Mucosa of descending colon (tissue), 3 donors: ENCODE data around the gene BDKRB2. TPM values are rescaled to one million over a fixed set of nuclear protein-coding genes. Genes with fewer than 3 reads are reported as not detected.

Source experiments
- ATAC-seq: fragments of 200-7000 bp; cut with Tn5 transposase; one replicate; pipeline ENCODE4 v1.9.1; 2020; ENCODE audit warnings: mild to moderate bottlenecking, moderate library complexity
- DNase-seq, 3 donors: peaks; one replicate each; pipeline ENCODE4 v3.0.0-alpha.2; 2020
- H3K36me3 ChIP-seq: fragments of 200-600 bp; one replicate; pipeline ENCODE4 v1.8.0; 2021; ENCODE audit warnings: low read depth, mild to moderate bottlenecking
- H3K4me1 ChIP-seq: fragments of 200-600 bp; one replicate; pipeline ENCODE4 v1.8.0; 2021; ENCODE audit warnings: low read depth, mild to moderate bottlenecking
- H3K4me3 ChIP-seq: fragments of 200-600 bp; one replicate; pipeline ENCODE4 v1.8.0; 2021; ENCODE audit warnings: mild to moderate bottlenecking
- H3K9me3 ChIP-seq: fragments of 200-600 bp; one replicate; pipeline ENCODE4 v1.8.0; 2021; ENCODE audit warnings: mild to moderate bottlenecking
- intact Hi-C, 2 donors: fragments of 100-400 bp; cut with DNase I in 1 of 2; cut with micrococcal nuclease in 1 of 2; formaldehyde crosslinking; loops; one replicate each; pipeline versions ENCODE4 v1.11.0 to v1.11.1; 2022; cut with DNase I, micrococcal nuclease
- total RNA-seq, 3 donors: library from RNA; stranded (reverse); fragmentation: NEBNext Ultra II Directional in 2 of 3; extraction: Animal tissue kit (Norgen Biotek cat#: 25700) in 2 of 3; gene quantifications; one replicate each; pipeline versions ENCODE4 v1.2.1 to v1.2.4, GENCODE V29; 2021 to 2023
- TF ChIP-seq, protein P1 (sequence below): fragments of 200-600 bp; IDR thresholded peaks from one replicate; pipeline ENCODE4 v1.8.0; 2022; ENCODE audit warnings: antibody characterized with exemption, mild to moderate bottlenecking
- donor health status: DM: no; HTN: no; CAD: no; lungs with moderate emphysema.
- donor health status: DM: no; HTN: no; CAD: no.
- donor health status: DM: no; HTN: yes; CAD: no.

Gene BDKRB2
- total RNA-seq, 3 donors from 2014 or later: 18.7 to 38.6 (median 25.4) TPM

DNA sequence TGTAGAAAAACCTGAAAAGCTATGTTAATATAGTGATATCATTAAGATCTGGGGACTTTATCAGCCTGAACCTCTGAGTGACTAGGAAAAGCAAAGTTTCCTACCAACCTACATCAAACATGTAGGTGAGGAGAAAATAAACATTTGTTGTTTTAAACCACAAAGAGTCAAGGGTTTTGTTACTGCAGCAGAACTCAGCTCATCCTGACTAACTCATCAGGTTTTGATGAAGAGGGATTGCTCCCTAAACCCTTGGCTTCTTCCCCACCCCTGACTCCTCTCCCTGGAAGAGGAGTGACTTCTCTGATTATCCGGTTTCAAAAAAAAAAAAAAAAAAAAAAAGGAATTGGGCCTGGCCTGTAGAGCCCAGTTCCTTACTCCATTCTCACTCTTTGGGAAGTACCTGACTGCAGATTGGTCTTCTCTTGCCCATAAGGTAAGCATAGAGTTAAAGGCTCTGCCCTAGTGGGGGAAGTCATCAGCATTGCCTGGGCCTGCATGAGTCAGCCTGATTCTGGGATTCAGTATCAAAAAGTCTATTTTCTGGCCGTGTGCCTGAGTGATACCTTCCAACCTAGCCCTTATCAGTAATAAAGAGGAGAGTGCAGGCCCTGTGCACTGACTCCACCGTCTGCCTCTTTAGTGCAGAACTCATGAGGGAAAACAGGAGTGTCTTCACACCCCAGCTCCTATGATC lies 68.3 kb downstream of the BDKRB2 start:
- Histone ChIP-seq H3K9me3 (peaks cover 6% of the 10 kb centered on the region), H3K36me3 (no peaks in the 10 kb centered on the region), H3K4me1 (peaks cover 4% of the 10 kb centered on the region), H3K4me3 (no peak overlapping the region)
- TF ChIP-seq, protein P1, sequence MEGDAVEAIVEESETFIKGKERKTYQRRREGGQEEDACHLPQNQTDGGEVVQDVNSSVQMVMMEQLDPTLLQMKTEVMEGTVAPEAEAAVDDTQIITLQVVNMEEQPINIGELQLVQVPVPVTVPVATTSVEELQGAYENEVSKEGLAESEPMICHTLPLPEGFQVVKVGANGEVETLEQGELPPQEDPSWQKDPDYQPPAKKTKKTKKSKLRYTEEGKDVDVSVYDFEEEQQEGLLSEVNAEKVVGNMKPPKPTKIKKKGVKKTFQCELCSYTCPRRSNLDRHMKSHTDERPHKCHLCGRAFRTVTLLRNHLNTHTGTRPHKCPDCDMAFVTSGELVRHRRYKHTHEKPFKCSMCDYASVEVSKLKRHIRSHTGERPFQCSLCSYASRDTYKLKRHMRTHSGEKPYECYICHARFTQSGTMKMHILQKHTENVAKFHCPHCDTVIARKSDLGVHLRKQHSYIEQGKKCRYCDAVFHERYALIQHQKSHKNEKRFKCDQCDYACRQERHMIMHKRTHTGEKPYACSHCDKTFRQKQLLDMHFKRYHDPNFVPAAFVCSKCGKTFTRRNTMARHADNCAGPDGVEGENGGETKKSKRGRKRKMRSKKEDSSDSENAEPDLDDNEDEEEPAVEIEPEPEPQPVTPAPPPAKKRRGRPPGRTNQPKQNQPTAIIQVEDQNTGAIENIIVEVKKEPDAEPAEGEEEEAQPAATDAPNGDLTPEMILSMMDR: no peak
- ATAC-seq (no peak), DNase-seq (no peak)
- intact Hi-C loops: no loop called here

DNA sequence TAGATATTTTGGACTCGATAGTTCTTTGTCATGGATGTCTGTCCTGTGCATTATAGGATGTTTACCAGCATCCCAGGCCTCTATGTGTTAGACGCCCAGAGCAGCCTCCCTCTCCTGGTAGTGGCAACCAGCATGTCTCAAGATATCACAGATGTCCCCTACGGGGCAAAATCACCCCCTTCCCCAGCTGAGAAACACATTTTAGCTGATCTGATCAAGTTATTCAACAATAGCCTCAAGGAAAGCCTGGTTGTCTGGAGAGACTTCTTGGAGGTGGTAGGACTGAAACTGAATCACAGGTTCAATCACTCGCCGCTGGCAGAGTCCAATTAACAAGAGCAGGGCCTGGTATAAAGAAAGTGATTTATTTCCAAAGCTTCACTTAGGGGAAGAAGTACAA lies 69.0 kb downstream of the BDKRB2 start:
- Histone ChIP-seq H3K36me3 (no peaks in the 10 kb centered on the region), H3K4me1 (peaks cover 4% of the 10 kb centered on the region), H3K9me3 (peaks cover 10% of the 10 kb centered on the region), H3K4me3 (no peak overlapping the region)
- no peak for DNase-seq
- TF ChIP-seq, protein P1: no peak
- intact Hi-C loops: loop anchor here in 1 of 2 donors (2.0 kb wide), 1 partner anchor 171 kb away; no protein-coding TSS in a partner anchor
- no peak for ATAC-seq

DNA sequence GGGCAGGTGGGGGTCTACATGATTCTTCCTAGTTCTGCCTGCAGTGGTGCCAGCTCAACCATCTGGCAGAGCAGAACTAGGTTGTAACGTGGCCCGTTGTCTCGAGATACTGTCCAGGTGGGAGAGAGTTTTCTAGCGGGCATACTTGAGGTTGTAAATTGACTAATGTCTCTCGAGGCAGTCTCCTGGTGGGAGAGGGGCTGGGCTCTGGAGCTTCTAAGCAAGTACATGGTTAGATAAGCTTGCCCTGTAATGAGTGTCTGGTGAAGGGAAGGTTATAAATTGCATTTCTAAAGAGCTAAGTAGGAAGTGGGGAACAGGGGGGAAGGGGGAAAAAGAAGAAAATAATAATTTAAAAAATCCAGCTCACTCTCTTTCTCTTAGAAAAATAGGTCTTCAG lies 69.5 kb downstream of the BDKRB2 start:
- intact Hi-C loops: loop anchor here in 1 of 2 donors (2.0 kb wide), 1 partner anchor 171 kb away; no protein-coding TSS in a partner anchor
- TF ChIP-seq, protein P1: no peak
- Histone ChIP-seq H3K4me1 (peaks cover 4% of the 10 kb centered on the region), H3K36me3 (no peaks in the 10 kb centered on the region), H3K9me3 (peaks cover 10% of the 10 kb centered on the region), H3K4me3 (no peak overlapping the region)
- ATAC-seq (no peak), DNase-seq (no peak)

DNA sequence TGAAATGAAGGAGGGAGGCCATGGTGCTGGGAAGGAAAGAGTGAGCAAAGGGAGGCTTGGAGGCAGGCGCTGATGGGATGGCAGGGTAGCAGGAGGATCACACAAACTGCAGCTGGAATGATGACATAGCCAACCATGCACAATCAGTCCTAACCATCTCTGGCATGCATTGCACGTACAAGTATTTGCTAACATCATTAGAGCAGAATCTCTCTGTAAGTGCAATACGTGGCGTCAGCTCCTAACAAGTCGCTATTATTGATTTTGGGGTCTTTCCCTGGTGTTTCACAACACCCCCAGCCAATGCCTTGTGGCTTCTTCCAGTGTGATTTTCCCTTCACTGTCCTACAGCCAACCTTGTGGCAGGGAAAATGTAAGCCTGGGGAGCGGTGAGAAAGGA lies 69.9 kb downstream of the BDKRB2 start:
- H3K4me3 ChIP-seq: no peak overlapping the region
- ATAC-seq (peak; percentile 7), DNase-seq (no peak)
- intact Hi-C loops: loop anchor here in 1 of 2 donors (2.0 kb wide), 1 partner anchor 172 kb away; no protein-coding TSS in a partner anchor
- H3K4me1 ChIP-seq: peaks cover 4% of the 10 kb centered on the region
- H3K36me3 ChIP-seq: no peaks in the 10 kb centered on the region
- peaks cover 10% of the 10 kb centered on the region for H3K9me3 ChIP-seq
- TF ChIP-seq, protein P1: no peak

DNA sequence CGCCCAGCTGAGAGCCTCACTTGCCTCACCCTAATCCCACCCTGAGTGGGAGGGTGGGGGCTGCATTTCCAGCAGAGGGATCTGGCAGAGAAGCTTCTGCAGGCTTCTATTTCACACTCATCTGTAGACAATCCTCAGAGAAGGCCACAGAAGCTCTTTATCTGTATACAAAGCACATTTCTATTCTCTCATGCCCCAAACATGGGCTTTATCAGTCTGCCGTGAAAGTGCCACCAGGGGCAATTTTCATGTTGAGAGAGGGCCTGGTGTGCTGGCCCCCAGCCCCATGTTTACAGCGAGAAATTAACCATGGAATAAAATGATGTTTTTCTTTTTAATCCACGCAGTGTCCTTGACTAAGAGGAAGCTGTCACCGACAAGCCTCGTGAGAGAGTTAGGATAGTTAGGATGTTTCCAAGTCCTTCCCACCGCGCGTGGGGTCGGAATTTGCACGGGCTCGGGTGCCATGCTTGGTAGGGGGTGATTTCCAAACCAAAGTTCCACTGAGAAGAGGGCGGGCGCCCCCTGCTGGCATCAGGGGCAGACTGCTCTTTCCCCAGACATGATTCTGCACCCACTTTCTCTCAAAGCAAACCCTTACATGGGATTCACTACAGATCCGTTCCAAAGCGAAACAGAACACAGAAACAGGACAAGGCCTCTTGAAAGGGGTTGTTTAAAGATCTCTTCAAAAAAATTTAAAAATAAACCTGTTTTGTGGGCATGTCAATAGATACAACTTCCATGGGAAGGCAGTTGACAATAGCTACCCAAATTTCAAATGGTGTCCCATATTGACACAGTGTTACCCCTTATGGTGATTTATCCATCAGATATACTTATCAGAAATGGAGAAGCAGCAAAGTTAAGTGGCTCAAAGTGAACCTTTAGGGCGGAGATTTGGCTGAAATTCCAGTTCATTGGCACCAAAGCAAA lies 70.8 kb downstream of the BDKRB2 start:
- intact Hi-C loops: loop anchor here (2.0 to 5.0 kb wide), 2 partner anchors 173 to 178 kb away; no protein-coding TSS in a partner anchor

More for the DNA sequence above, 70.8 kb downstream of the BDKRB2 start:
- TF ChIP-seq, protein P1: peak; percentile 82
- DNase-seq (peak in 2 of 3 donors; percentile 83 to 84), ATAC-seq (peak; percentile 71)
- Histone ChIP-seq H3K4me1 (peaks cover 4% of the 10 kb centered on the region), H3K4me3 (no peak overlapping the region), H3K36me3 (no peaks in the 10 kb centered on the region), H3K9me3 (peaks cover 10% of the 10 kb centered on the region)
